Mammary epithelial cell (primary cell): ENCODE results near the gene ANKS1B.

Experiments used
- EZH2 ChIP-seq: IDR thresholded peaks from 2 replicates; pipeline ENCODE4 v1.6.1; 2012; ENCODE audit warnings: low read length, inconsistent platforms, borderline replicate concordance
- TF ChIP-seq, protein P1 (sequence below), 2 donors: IDR thresholded peaks in 1 of 2; conservative IDR thresholded peaks in 1 of 2; 2 replicates each; pipeline ENCODE4 v1.5.1; 2011 to 2012; ENCODE audit warnings: inconsistent platforms in 2 of 2, low read length in 2 of 2, mild to moderate bottlenecking in 2 of 2, control low read depth in 1 of 2, low read depth in 1 of 2; ENCODE audit not compliant: insufficient read depth in 1 of 2; ENCODE audit errors: extremely low read depth in 1 of 2

DNA sequence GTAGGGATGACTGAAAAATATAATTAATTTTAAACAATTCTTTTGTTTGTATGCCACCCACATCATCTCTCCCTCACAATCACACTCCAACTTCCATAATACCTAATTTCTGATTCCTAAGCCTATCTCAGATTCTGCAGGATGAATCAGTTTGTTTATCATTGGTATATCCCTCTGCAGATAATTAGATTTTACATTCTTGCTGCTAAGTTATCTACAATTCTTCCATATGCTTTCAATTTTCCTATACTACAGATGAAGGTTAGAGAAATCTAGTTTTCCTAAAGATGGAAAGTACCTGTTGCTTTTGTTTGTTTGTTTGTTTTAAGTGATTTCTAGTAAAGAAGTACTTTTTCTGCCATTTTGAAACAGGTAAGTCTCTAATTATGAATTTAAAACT lies 105.3 kb downstream of the ANKS1B start:
- TF ChIP-seq, protein P1, sequence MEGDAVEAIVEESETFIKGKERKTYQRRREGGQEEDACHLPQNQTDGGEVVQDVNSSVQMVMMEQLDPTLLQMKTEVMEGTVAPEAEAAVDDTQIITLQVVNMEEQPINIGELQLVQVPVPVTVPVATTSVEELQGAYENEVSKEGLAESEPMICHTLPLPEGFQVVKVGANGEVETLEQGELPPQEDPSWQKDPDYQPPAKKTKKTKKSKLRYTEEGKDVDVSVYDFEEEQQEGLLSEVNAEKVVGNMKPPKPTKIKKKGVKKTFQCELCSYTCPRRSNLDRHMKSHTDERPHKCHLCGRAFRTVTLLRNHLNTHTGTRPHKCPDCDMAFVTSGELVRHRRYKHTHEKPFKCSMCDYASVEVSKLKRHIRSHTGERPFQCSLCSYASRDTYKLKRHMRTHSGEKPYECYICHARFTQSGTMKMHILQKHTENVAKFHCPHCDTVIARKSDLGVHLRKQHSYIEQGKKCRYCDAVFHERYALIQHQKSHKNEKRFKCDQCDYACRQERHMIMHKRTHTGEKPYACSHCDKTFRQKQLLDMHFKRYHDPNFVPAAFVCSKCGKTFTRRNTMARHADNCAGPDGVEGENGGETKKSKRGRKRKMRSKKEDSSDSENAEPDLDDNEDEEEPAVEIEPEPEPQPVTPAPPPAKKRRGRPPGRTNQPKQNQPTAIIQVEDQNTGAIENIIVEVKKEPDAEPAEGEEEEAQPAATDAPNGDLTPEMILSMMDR (conservative IDR thresholded peaks at IDR 0.05 in 1 of 2, IDR thresholded peaks at IDR 0.05 in 1 of 2; ENCODE audit: extremely low read depth in 1 of 2, insufficient read depth in 1 of 2, low read depth in 1 of 2, low read length in 2 of 2): no peak
- no peak for TF ChIP-seq EZH2
